Ascending aorta (tissue), 2 donors: ENCODE measurements around the gene CAPN9. TPM values are rescaled to one million over a fixed set of nuclear protein-coding genes. Genes with fewer than 3 reads are reported as not detected.

Source experiments
- DNase-seq, 2 donors: peaks; one replicate each; pipeline ENCODE4 v3.0.0-alpha.2; 2019; ENCODE audit warnings: low spot score in 2 of 2
- H3K27ac ChIP-seq, 2 donors: fragments of 200-600 bp; sonication (generic); one replicate each; pipeline ENCODE4 v1.5.1; 2016 to 2017; ENCODE audit warnings: mild to moderate bottlenecking in 1 of 2
- H3K27me3 ChIP-seq: fragments of 200-600 bp; sonication (generic); one replicate; pipeline ENCODE4 v1.5.1; 2017
- H3K36me3 ChIP-seq, 2 donors: fragments of 200-600 bp; sonication (generic); one replicate each; pipeline ENCODE4 v1.5.1; 2016
- H3K4me1 ChIP-seq, 2 donors: fragments of 200-600 bp; sonication (generic); one replicate each; pipeline ENCODE4 v1.5.1; 2016 to 2017; ENCODE audit warnings: mild to moderate bottlenecking in 1 of 2
- H3K4me3 ChIP-seq, 2 donors: fragments of 200-600 bp; sonication (generic); one replicate each; pipeline ENCODE4 v1.5.1; 2016 to 2017; ENCODE audit warnings: mild to moderate bottlenecking in 1 of 2
- H3K9me3 ChIP-seq, 2 donors: fragments of 200-600 bp; sonication (generic); one replicate each; pipeline ENCODE4 v1.5.1; 2016
- CTCF ChIP-seq, 3 experiments: fragments of 200-600 bp in 2 of 3; fragments of 450-650 bp in 1 of 3; sonication (generic) in 2 of 3; IDR thresholded peaks; one replicate each; pipeline ENCODE4 v1.5.1; 2016 to 2019; ENCODE audit warnings: antibody characterized with exemption in 3 of 3, mild to moderate bottlenecking in 1 of 3, moderate library complexity in 1 of 3
- intact Hi-C: fragments of 100-400 bp; cut with DNase I; formaldehyde crosslinking; loops from one replicate; pipeline ENCODE4 v1.15.1; 2023
- total RNA-seq: library from RNA; depleted of rRNA; stranded (reverse); fragments of >200 nt; gene quantifications from one replicate; pipeline ENCODE4 v1.1.0, GENCODE V29; 2016

Gene CAPN9
- total RNA-seq, 1 donor from 2014 or later, result not detected

DNA sequence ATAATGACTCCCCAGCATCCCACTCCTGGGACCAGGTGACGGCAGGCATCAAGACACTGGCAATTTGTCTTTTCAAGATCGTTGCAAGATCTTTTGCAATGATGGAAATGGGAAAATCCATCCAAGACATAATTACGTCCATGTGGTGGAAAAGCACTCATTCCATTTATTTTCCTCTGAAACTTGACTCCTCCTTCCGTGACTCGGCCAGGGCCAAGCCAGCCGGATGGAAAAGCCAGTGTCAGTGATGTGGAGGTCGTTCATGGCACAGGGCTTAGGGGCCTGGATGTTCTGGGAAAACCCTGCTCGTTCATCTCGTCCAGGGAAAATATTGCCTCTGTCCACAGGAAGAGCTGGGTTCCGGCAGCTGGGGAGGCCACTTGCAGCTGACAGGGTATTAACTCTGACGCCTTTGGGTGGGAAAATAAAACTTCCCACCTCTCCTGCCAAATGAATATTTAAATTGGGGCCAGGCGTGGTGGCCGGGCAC lies 74.9 kb downstream of the CAPN9 start:
- DNase-seq, result no peak
- intact Hi-C loops, result no loop called here
- Histone ChIP-seq H3K4me1 (peaks cover 15 to 37% of the 10 kb centered on the region in 2 donors), H3K9me3 (no peaks in the 10 kb centered on the region), H3K27me3 (no peaks in the 10 kb centered on the region), H3K4me3 (no peak overlapping the region), H3K27ac (peak overlapping the region; percentile 90 to 94), H3K36me3 (no peaks in the 10 kb centered on the region)
- TF ChIP-seq CTCF (IDR thresholded peaks at IDR 0.05), result no peak

DNA sequence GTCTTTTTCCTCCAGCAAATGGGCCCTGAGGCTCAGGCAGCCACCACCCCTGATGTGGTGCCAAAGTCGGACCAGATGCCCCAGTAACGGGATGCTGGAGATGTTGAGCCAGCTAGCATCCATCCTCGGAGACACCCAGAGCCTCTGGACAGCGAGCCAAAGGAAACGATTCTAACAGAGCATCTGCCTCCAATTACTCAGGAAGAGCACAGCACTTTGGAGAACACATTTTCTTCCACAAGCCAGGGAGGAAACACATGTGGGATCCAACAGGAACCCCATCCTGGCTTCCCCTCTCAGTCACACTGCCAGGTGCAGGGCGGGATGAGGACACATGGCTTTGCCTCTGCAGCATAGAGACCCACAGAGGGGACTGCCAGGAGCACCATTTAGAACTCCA lies 76.2 kb downstream of the CAPN9 start:
- Histone ChIP-seq H3K9me3 (no peaks in the 10 kb centered on the region), H3K27me3 (no peaks in the 10 kb centered on the region), H3K27ac (peak overlapping the region; percentile 90 to 94), H3K4me1 (peaks cover 24 to 49% of the 10 kb centered on the region in 2 donors), H3K4me3 (no peak overlapping the region), H3K36me3 (no peaks in the 10 kb centered on the region)
- no peak for TF ChIP-seq CTCF (IDR thresholded peaks at IDR 0.05)
- DNase-seq, result no peak
- intact Hi-C loops, result no loop called here

DNA sequence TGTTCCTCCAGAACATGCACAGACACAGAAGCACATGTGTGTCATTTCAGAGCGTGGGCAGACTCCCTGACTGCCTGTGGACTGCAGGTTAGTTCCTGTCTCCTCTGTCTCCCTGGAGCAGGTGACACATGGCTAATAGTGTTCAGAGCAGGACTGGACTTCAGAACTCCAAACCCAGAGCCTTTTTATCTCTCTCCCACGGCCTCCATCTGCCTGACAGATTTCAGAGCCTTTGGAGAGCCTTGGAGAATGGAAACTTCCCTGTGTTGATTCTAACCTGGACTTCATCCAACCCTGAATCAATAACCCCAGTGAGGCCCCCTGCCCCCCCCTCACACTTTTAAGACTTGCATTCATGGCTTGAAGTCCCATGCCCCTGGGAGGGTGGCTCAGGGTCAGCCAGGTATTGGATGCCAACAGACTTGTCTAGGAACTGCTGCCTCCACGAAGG lies 76.8 kb downstream of the CAPN9 start:
- Histone ChIP-seq H3K9me3 (no peaks in the 10 kb centered on the region), H3K4me1 (peaks cover 24 to 51% of the 10 kb centered on the region in 2 donors), H3K36me3 (no peaks in the 10 kb centered on the region), H3K4me3 (no peak overlapping the region), H3K27me3 (no peaks in the 10 kb centered on the region), H3K27ac (peak overlapping the region; percentile 90 to 94)
- no peak for DNase-seq
- TF ChIP-seq CTCF (IDR thresholded peaks at IDR 0.05), result no peak
- intact Hi-C loops, result loop anchor here (2.0 kb wide), 3 partner anchors 17 to 75 kb away; no protein-coding TSS in a partner anchor

GRCh38 chr1:230824551-230824918 lies 77.3 kb downstream of the CAPN9 start:
- H3K36me3 ChIP-seq, result no peaks in the 10 kb centered on the region
- H3K4me3 ChIP-seq, result peak overlapping the region in 1 of 2 donors; percentile 28
- intact Hi-C loops, result loop anchor here (2.0 kb wide), 3 partner anchors 18 to 74 kb away; no protein-coding TSS in a partner anchor
- H3K27me3 ChIP-seq, result no peaks in the 10 kb centered on the region
- H3K27ac ChIP-seq, result peak overlapping the region; percentile 90 to 94
- no peaks in the 10 kb centered on the region for H3K9me3 ChIP-seq
- TF ChIP-seq CTCF (IDR thresholded peaks at IDR 0.05), result no peak
- DNase-seq, result peak in 1 of 2 donors; percentile 78
- H3K4me1 ChIP-seq, result peaks cover 24 to 51% of the 10 kb centered on the region in 2 donors

DNA sequence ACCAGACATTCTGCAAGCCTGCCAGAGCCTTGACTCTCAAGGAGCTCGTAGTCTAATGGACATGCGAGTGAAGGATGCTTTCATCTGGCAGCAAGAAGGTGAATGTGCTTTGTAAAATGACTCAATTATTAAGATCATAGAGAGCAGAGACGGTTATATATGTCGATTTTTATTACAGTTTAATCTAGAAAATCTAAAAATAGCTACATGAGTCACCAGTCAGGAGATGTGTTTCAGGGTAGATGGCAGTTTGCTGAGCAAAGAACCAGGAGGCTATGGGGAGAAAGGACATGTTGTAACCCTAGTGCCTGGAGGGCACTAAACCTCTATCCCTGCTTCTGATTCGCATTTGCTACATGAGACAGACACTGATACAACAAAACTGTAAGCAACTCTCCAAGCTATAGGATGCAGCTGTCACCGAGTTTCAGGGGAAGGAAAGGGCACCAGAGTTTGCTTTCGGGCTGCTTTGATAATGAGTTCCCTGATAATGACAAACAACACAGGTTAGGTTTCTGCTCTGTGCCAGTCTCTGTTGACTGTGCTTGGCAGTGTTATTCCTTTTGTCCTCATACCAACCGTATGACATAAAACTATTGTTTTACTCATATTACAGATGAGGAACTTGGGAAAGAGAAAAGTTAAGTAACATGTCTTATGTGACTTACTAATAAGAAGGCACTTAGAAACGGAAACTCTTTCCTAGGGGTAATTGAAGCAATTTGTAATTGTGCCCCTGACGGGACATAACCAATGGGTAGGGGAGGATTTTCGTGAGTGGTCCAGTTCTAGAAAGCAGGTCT lies 77.9 kb downstream of the CAPN9 start:
- Histone ChIP-seq H3K27ac (peak overlapping the region; percentile 90 to 94), H3K36me3 (no peaks in the 10 kb centered on the region), H3K4me3 (peak overlapping the region; percentile 24 to 32), H3K4me1 (peaks cover 24 to 51% of the 10 kb centered on the region in 2 donors), H3K9me3 (no peaks in the 10 kb centered on the region), H3K27me3 (no peaks in the 10 kb centered on the region)
- no peak for TF ChIP-seq CTCF (IDR thresholded peaks at IDR 0.05)
- DNase-seq, result peak in 1 of 2 donors; percentile 66
- intact Hi-C loops, result loop anchor here (1.0 to 2.0 kb wide), 4 partner anchors 18 to 74 kb away; partner anchors contain the start of gene C1orf198
